HepG2 (cell line): ENCODE data around the gene SLC35B4. TPM values are rescaled to one million over a fixed set of nuclear protein-coding genes. Genes with fewer than 3 reads are reported as not detected.

ENCODE experiments used
- AHR ChIP-seq: IDR thresholded peaks from 2 replicates; pipeline ENCODE4 v1.6.1; 2018; ENCODE audit warnings: missing genetic modification reagents, missing compliant biosample characterization
- CHD2 ChIP-seq: IDR thresholded peaks from 2 replicates; pipeline ENCODE4 v1.6.1; 2011; ENCODE audit warnings: low read depth, low read length, improper control_type of control experiment
- CREM ChIP-seq, 2 experiments: sonication (generic) in 1 of 2; formaldehyde crosslinking in 1 of 2; IDR thresholded peaks; 2 replicates each; pipeline versions ENCODE4 v1.4.0 to v1.6.1; 2016 to 2020; ENCODE audit warnings: antibody characterized with exemption in 1 of 2, mild to moderate bottlenecking in 1 of 2, missing genetic modification reagents in 1 of 2
- FOXC1 ChIP-seq: sonication (generic); formaldehyde crosslinking; IDR thresholded peaks from 2 replicates; pipeline ENCODE4 v1.8.0; 2022; ENCODE audit warnings: mild to moderate bottlenecking, missing genetic modification reagents, borderline replicate concordance
- GABPB1 ChIP-seq: IDR thresholded peaks from 2 replicates; pipeline ENCODE4 v1.6.1; 2016; ENCODE audit warnings: mild to moderate bottlenecking, missing genetic modification reagents, moderate library complexity, missing compliant biosample characterization
- KDM3A ChIP-seq: IDR thresholded peaks from 2 replicates; pipeline ENCODE4 v1.6.1; 2018; ENCODE audit warnings: low read depth, missing compliant biosample characterization
- NCOA2 ChIP-seq: sonication (generic); formaldehyde crosslinking; IDR thresholded peaks from 2 replicates; pipeline ENCODE4 v1.8.0; 2022; ENCODE audit warnings: inconsistent platforms
- NFATC3 ChIP-seq: sonication (generic); formaldehyde crosslinking; IDR thresholded peaks from 2 replicates; pipeline ENCODE4 v1.5.1; 2020; ENCODE audit warnings: mild to moderate bottlenecking, missing genetic modification reagents
- NFIC ChIP-seq: IDR thresholded peaks from 2 replicates; pipeline ENCODE4 v1.6.1; 2012; ENCODE audit warnings: mild to moderate bottlenecking, low read length, inconsistent platforms
- NFRKB ChIP-seq: fragments of 450-650 bp; IDR thresholded peaks from 2 replicates; pipeline ENCODE4 v1.6.1; 2017
- SOX6 ChIP-seq, 2 experiments: fragments of 450-650 bp in 1 of 2; sonication (generic) in 1 of 2; formaldehyde crosslinking in 1 of 2; IDR thresholded peaks; 2 replicates each; pipeline versions ENCODE4 v1.4.0 to v1.6.1; 2017 to 2020; ENCODE audit warnings: antibody characterized with exemption in 1 of 2, mild to moderate bottlenecking in 1 of 2, missing genetic modification reagents in 1 of 2
- SP2 ChIP-seq: sonication (generic); formaldehyde crosslinking; IDR thresholded peaks from 2 replicates; pipeline ENCODE4 v1.5.1; 2020; ENCODE audit warnings: mild to moderate bottlenecking, missing genetic modification reagents
- SRSF1 ChIP-seq: fragments of 200-400 bp; formaldehyde crosslinking; optimal IDR thresholded peaks from 2 replicates; pipeline ENCODE3; 2017; ENCODE audit warnings: mild to moderate bottlenecking, low read depth, low read length, moderate library complexity
- TCF7 ChIP-seq: sonication (generic); IDR thresholded peaks from 2 replicates; pipeline ENCODE4 v1.6.1; 2016; ENCODE audit warnings: antibody characterized with exemption, low read depth
- ZBTB46 ChIP-seq: sonication (generic); formaldehyde crosslinking; IDR thresholded peaks from 2 replicates; pipeline ENCODE4 v1.4.0; 2020; ENCODE audit warnings: mild to moderate bottlenecking, missing genetic modification reagents, borderline replicate concordance
- ZMAT3 ChIP-seq: sonication (generic); formaldehyde crosslinking; conservative IDR thresholded peaks from 2 replicates; pipeline ENCODE4 v1.7.0; 2021; ENCODE audit warnings: missing genetic modification reagents
- ZNF256 ChIP-seq: sonication (generic); formaldehyde crosslinking; conservative IDR thresholded peaks from 2 replicates; pipeline ENCODE4 v1.4.0; 2020; ENCODE audit warnings: missing genetic modification reagents
- ZNF414 ChIP-seq: sonication (generic); formaldehyde crosslinking; IDR thresholded peaks from 2 replicates; pipeline ENCODE4 v1.5.0; 2020; ENCODE audit warnings: missing genetic modification reagents
- ZNF569 ChIP-seq: sonication (generic); formaldehyde crosslinking; IDR thresholded peaks from 2 replicates; pipeline ENCODE4 v1.5.0; 2020; ENCODE audit warnings: mild to moderate bottlenecking, missing genetic modification reagents, moderate library complexity, borderline replicate concordance
- ZNF709 ChIP-seq: sonication (generic); formaldehyde crosslinking; IDR thresholded peaks from 2 replicates; pipeline ENCODE4 v1.5.0; 2020; ENCODE audit warnings: mild to moderate bottlenecking, missing genetic modification reagents
- ZNF768 ChIP-seq: sonication (generic); formaldehyde crosslinking; IDR thresholded peaks from 2 replicates; pipeline ENCODE4 v1.4.0; 2020; ENCODE audit warnings: missing genetic modification reagents
- polyA plus RNA-seq, 8 experiments: library from polyadenylated mRNA; depleted of rRNA in 3 of 8; stranded (reverse) in 7 of 8; unstranded in 1 of 8; fragments of >200 nt; fragmentation: Illumina TruSeq in 4 of 8; extraction: Trizol in 4 of 8; gene quantifications; 2 replicates each; pipeline versions ENCODE4 v1.2.1 to v1.2.3, GENCODE V29; 2011 to 2016; ENCODE audit warnings: low read depth in 4 of 8, missing spikeins in 1 of 8, mixed read lengths in 1 of 8; ENCODE audit not compliant: insufficient read depth in 1 of 8
- total RNA-seq, 5 experiments: library from RNA; depleted of rRNA; stranded (reverse); fragments of >200 nt; fragmentation: Illumina TruSeq; extraction: Trizol; gene quantifications; 2 replicates each; pipeline ENCODE4 v1.2.3, GENCODE V29; 2016; ENCODE audit warnings: low read depth in 1 of 5
- TF ChIP-seq, protein P1 (sequence below): sonication (generic); formaldehyde crosslinking; IDR thresholded peaks from 2 replicates; pipeline ENCODE4 v1.5.0; 2020; ENCODE audit warnings: mild to moderate bottlenecking, missing genetic modification reagents, borderline replicate concordance
- TF ChIP-seq, protein P2 (sequence below): sonication (generic); formaldehyde crosslinking; IDR thresholded peaks from 2 replicates; pipeline ENCODE4 v1.5.1; 2020; ENCODE audit warnings: missing genetic modification reagents, mild to moderate bottlenecking, borderline replicate concordance

The SLC35B4 gene
- total and polyA plus RNA-seq, 2 of the 13 experiments (the other 11 are each of a cell fraction or from before 2014, with no cell fraction given), result 17.1 to 17.8 TPM

- TF ChIP-seq ZBTB46 (CRISPR knock-in tag) (no peak), ZNF768 (CRISPR knock-in tag) (peak; percentile 61; the same call in 1 of the 2 replicates), SOX6 (IDR thresholded peaks at IDR 0.05) (no peak), SOX6 (CRISPR knock-in tag; IDR thresholded peaks at IDR 0.05) (peak; percentile 65), ZNF414 (no peak; the same call in 1 of the 2 replicates), ZNF569 (CRISPR knock-in tag) (no peak), TCF7 (no peak), GABPB1 (CRISPR knock-in tag) (peak; percentile 99), SRSF1 (no peak), ZNF256 (peak; percentile 43; the same call in 1 of the 2 replicates), KDM3A (CRISPR knock-in tag) (peak; percentile 42; the same call in 1 of the 2 replicates), FOXC1 (CRISPR knock-in tag) (peak; percentile 25; the same call in 1 of the 2 replicates), NFATC3 (CRISPR knock-in tag) (no peak), NFIC (no peak), CHD2 (peak; percentile 99), NFRKB (no peak), ZNF709 (CRISPR knock-in tag) (no peak), AHR (0 out of 2 replicates have a peak, but pooled peaks have one; percentile 31), CREM (IDR thresholded peaks at IDR 0.05) (peak; percentile 99), CREM (CRISPR knock-in tag; IDR thresholded peaks at IDR 0.05) (no peak), SP2 (CRISPR knock-in tag) (no peak), ZMAT3 (no peak; the same call in 1 of the 2 replicates), NCOA2 (CRISPR knock-in tag) (peak; percentile 40; the same call in 1 of the 2 replicates)
- TF ChIP-seq, protein P1, sequence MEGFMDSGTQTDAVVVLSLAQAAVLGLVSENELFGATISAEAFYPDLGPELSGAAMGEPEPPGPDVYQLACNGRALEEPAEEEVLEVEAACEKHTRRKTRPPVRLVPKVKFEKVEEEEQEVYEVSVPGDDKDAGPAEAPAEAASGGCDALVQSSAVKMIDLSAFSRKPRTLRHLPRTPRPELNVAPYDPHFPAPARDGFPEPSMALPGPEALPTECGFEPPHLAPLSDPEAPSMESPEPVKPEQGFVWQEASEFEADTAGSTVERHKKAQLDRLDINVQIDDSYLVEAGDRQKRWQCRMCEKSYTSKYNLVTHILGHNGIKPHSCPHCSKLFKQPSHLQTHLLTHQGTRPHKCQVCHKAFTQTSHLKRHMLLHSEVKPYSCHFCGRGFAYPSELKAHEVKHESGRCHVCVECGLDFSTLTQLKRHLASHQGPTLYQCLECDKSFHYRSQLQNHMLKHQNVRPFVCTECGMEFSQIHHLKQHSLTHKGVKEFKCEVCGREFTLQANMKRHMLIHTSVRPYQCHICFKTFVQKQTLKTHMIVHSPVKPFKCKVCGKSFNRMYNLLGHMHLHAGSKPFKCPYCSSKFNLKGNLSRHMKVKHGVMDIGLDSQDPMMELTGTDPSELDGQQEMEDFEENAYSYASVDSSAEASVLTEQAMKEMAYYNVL, result peak; percentile 37; the same call in 1 of the 2 replicates
- TF ChIP-seq, protein P2, sequence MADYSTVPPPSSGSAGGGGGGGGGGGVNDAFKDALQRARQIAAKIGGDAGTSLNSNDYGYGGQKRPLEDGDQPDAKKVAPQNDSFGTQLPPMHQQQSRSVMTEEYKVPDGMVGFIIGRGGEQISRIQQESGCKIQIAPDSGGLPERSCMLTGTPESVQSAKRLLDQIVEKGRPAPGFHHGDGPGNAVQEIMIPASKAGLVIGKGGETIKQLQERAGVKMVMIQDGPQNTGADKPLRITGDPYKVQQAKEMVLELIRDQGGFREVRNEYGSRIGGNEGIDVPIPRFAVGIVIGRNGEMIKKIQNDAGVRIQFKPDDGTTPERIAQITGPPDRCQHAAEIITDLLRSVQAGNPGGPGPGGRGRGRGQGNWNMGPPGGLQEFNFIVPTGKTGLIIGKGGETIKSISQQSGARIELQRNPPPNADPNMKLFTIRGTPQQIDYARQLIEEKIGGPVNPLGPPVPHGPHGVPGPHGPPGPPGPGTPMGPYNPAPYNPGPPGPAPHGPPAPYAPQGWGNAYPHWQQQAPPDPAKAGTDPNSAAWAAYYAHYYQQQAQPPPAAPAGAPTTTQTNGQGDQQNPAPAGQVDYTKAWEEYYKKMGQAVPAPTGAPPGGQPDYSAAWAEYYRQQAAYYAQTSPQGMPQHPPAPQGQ (CRISPR knock-in tag), result no peak
Measured at GRCh38 chr7:134316539-134317344, at the start of gene SLC35B4 (continued).
